GM19468 (cell line): ENCODE data around the gene CCDC47.
"Not testable (repeated sequence)": the region's sequence is repeated elsewhere in the genome, so short reads cannot be mapped to it uniquely, and the experiment has no call there.

ENCODE experiments used
- ATAC-seq: cut with Tn5 transposase; IDR thresholded peaks from one replicate; pipeline ENCODE4 v1.9.1; 2021; ENCODE audit warnings: mild to moderate bottlenecking, moderate library complexity, moderate number of reproducible peaks; ENCODE audit not compliant: unreplicated experiment; ENCODE audit errors: extremely low read depth

Gene CCDC47

GRCh38 chr17:63740464-63741142 lies 32.8 kb downstream of the CCDC47 start:
- no peak for ATAC-seq

- ATAC-seq: no peak
These were observed 37.7 kb downstream of the CCDC47 start for GRCh38 chr17:63735691-63736090.

GRCh38 chr17:63722403-63722802 lies 51.0 kb downstream of the CCDC47 start:
- no peak for ATAC-seq

GRCh38 chr17:63720194-63720593 lies 53.2 kb downstream of the CCDC47 start:
- ATAC-seq: not testable (repeated sequence)

- no peak for ATAC-seq
These were observed 54.4 kb downstream of the CCDC47 start for GRCh38 chr17:63718988-63719387.

GRCh38 chr17:63716426-63716825 lies 57.0 kb downstream of the CCDC47 start:
- no peak for ATAC-seq

GRCh38 chr17:63714550-63715277 lies 58.7 kb downstream of the CCDC47 start:
- no peak for ATAC-seq

GRCh38 chr17:63709110-63709509 lies 64.3 kb downstream of the CCDC47 start:
- no peak for ATAC-seq

- ATAC-seq: no peak
These were observed 66.2 kb downstream of the CCDC47 start for GRCh38 chr17:63707151-63707550.

- no peak for ATAC-seq
These were observed 66.9 kb downstream of the CCDC47 start for GRCh38 chr17:63706336-63707082.

- ATAC-seq: no peak
These were observed 67.7 kb downstream of the CCDC47 start for GRCh38 chr17:63705657-63706056.

- no peak for ATAC-seq
These were observed 68.6 kb downstream of the CCDC47 start for GRCh38 chr17:63704836-63705235.

GRCh38 chr17:63704259-63704576 lies 69.2 kb downstream of the CCDC47 start:
- ATAC-seq: no peak

- no peak for ATAC-seq
These were observed 69.7 kb downstream of the CCDC47 start for GRCh38 chr17:63703556-63704258.

GRCh38 chr17:63703029-63703428 lies 70.4 kb downstream of the CCDC47 start:
- ATAC-seq: no peak

GRCh38 chr17:63702721-63703015 lies 70.7 kb downstream of the CCDC47 start:
- no peak for ATAC-seq

GRCh38 chr17:63701868-63702720 lies 71.3 kb downstream of the CCDC47 start:
- no peak for ATAC-seq

GRCh38 chr17:63701456-63701820 lies 72.0 kb downstream of the CCDC47 start:
- ATAC-seq: no peak

GRCh38 chr17:63700528-63701455 lies 72.6 kb downstream of the CCDC47 start:
- no peak for ATAC-seq
